ENCODE measurements around the gene AK1. TPM values are rescaled to one million over a fixed set of nuclear protein-coding genes. Genes with fewer than 3 reads are reported as not detected.
A peak's percentile ranks its signal among the peaks of the same experiment; 100 is the strongest.

AK1 gene
- total and polyA plus RNA-seq, 2 of the 8 experiments (the other 6 are each of a cell fraction or from before 2014, with no cell fraction given) = 37.9 to 39.2 TPM

DNA sequence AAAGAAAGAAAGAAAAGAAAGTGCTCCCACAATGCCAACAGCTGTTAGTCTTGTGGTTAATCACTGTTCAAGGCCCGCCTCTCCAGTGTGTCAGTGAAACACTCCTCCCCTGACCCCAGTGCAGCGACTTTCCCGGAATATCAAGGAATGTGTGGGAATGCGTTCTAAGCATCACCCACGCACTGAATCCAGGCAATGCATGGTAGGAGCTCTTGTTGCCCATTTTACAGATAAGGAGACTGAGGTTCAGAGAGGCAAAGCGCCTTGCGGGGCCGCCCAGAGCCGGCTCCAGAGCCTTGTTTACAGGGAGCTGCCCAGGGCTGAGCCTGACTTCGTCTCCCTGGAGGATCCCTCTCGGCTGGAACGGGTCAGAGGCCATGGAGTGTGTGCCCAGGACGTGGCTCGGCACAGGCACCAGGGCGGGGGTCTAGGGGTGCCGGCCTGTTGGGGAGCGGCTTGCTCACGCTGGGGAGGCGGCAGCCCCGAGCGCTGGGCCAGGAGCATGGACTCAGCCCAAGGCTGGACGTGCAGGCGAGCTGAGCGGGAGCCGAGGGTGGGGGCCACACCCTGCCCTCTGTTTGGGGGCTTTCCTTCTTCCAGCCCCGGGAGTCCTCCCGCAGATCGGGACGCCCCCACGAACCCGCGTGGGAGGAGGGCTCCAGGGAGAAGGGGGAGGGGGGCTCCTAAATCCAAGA lies 21.1 kb upstream of the AK1 start:
- Histone ChIP-seq H3K36me3 (ENCODE audit: control insufficient read depth in 2 of 4, insufficient read depth in 4 of 4, low read length in 3 of 4) (peaks cover 18 to 25% (median 22%) of the 10 kb centered on the region in 4 experiments), H3K4me2 (ENCODE audit: insufficient read depth in 1 of 2, low read depth in 2 of 2, low read length in 2 of 2) (peak overlapping the region; percentile 70 to 83), H2AFZ (ENCODE audit: low read length) (no peak overlapping the region), H3K27ac (ENCODE audit: low read depth, low read length) (no peak overlapping the region), H4K91ac (replicated peaks; ENCODE audit: insufficient read length, low read length) (peak overlapping the region; percentile 74), H4K8ac (ENCODE audit: extremely low read depth, insufficient read depth, low read length) (peak overlapping the region; percentile 91), H3K79me2 (ENCODE audit: control insufficient read depth in 1 of 2, insufficient read depth in 2 of 2, low read length in 2 of 2) (peaks cover 0 to 4% of the 10 kb centered on the region in 2 experiments; a peak in 1 of 4 replicates), H3K4me1 (replicated peaks in 1 of 4; ENCODE audit: control insufficient read depth in 3 of 4, insufficient read depth in 4 of 4, low read length in 3 of 4) (peaks cover 3 to 32% (median 19%) of the 10 kb centered on the region in 4 experiments), H3K23ac (ENCODE audit: insufficient read length) (no peak overlapping the region), H3K4me3 (ENCODE audit: extremely low read depth in 1 of 4, insufficient read depth in 2 of 4, low read depth in 3 of 4, low read length in 4 of 4) (peak overlapping the region; percentile 78 to 99 (median 88)), H3K14ac (ENCODE audit: insufficient read length) (no peak overlapping the region), H4K20me1 (replicated peaks in 1 of 2; ENCODE audit: control insufficient read depth in 1 of 2, insufficient read depth in 2 of 2, low read length in 2 of 2) (peaks cover 5 to 13% of the 10 kb centered on the region in 2 experiments), H2BK120ac (replicated peaks; ENCODE audit: low read depth, low read length) (peak overlapping the region; percentile 54), H2BK15ac (ENCODE audit: low read length) (peak overlapping the region; percentile 36; the same call in 1 of the 2 replicates), H3K79me1 (ENCODE audit: low read depth, low read length) (peaks cover 10% of the 10 kb centered on the region), H3K56ac (replicated peaks; ENCODE audit: insufficient read length, low read depth, low read length) (peak overlapping the region; percentile 77), H3K23me2 (ENCODE audit: low read depth, low read length) (peaks cover 5% of the 10 kb centered on the region; the same call in 1 of the 2 replicates), H3K9me3 (ENCODE audit: insufficient read depth in 2 of 2, low read depth in 1 of 2, low read length in 1 of 2) (no peaks in the 10 kb centered on the region), H4K5ac (ENCODE audit: insufficient read length, low read depth, low read length) (peak overlapping the region; percentile 57), H2BK5ac (ENCODE audit: low read depth, low read length) (peak overlapping the region; percentile 52; the same call in 1 of the 2 replicates), H2AK5ac (ENCODE audit: low read depth, low read length) (peak overlapping the region; percentile 93; the same call in 1 of the 2 replicates), H3K4ac (replicated peaks; ENCODE audit: insufficient read length, low read depth, low read length) (peak overlapping the region; percentile 67), H3K27me3 (replicated peaks in 1 of 4; ENCODE audit: control insufficient read depth in 3 of 4, extremely low read depth in 1 of 4, insufficient read depth in 3 of 4, low read length in 3 of 4) (no peaks in the 10 kb centered on the region), H3K9ac (replicated peaks in 1 of 4; ENCODE audit: extremely low read depth in 1 of 4, low read depth in 3 of 4, low read length in 3 of 4) (peak overlapping the region in 3 of 4 experiments; percentile 41 to 60 (median 42); a peak in 6 of 7 replicates), H2BK20ac (ENCODE audit: low read length) (0 out of 2 replicates have a peak overlapping the region, but pooled peaks have one; percentile 28), H2BK12ac (ENCODE audit: low read depth, low read length) (peak overlapping the region; percentile 80; the same call in 1 of the 2 replicates), H3K18ac (ENCODE audit: extremely low read depth, low read length) (peak overlapping the region; percentile 60)
- WGBS, 2 experiments (ENCODE audit: extremely low coverage in 1 of 2, insufficient coverage in 1 of 2, insufficient read length in 1 of 2, insufficient replicate concordance in 2 of 2, low coverage in 1 of 2, low lambda C conversion rate in 2 of 2, missing lambda C conversion rate in 1 of 2) = 24% methylated on average over 22 of the region's 32 CpGs; no CpG with 5 or more reads in 1 of the 2 experiments
- ChIA-PET CTCF (ENCODE audit: partially characterized antibody) (interaction anchor here (0.6 to 3.0 kb wide), 12 partner anchors 9 to 199 kb away, joined by 3 to 14 read pairs (median 3); partner anchors contain the start of gene TOR2A), POLR2A (ENCODE audit: partially characterized antibody) (interaction anchor here (0.6 to 10.1 kb wide), 18 partner anchors 10 to 1184 kb away, joined by 3 to 91 read pairs (median 4); partner anchors contain the start of genes AK1, ENG, PIP5KL1 and ST6GALNAC4)
- DNase-seq (ENCODE audit: low read depth in 1 of 2, low spot score in 2 of 2) (no peak), FAIRE-seq (no peak)
- TF ChIP-seq SUZ12 (IDR thresholded peaks at IDR 0.05; ENCODE audit: low read length) (no peak), NRF1 (IDR thresholded peaks at IDR 0.05; ENCODE audit: low read depth, low read length) (no peak), EZH2 (IDR thresholded peaks at IDR 0.05; ENCODE audit: low read depth, low read length, severe bottlenecking) (no peak), ASH2L (IDR thresholded peaks at IDR 0.05; ENCODE audit: low read length) (peak; percentile 54), POU5F1 (IDR thresholded peaks at IDR 0.05; ENCODE audit: low read depth, low read length) (no peak), YY1 (IDR thresholded peaks at IDR 0.05; ENCODE audit: low read depth, low read length) (no peak), RNF2 (IDR thresholded peaks at IDR 0.05; ENCODE audit: borderline replicate concordance, low read depth, low read length, missing control alignments, poor library complexity, severe bottlenecking) (no peak), RBBP5 (IDR thresholded peaks at IDR 0.05; ENCODE audit: borderline replicate concordance, low read depth, low read length) (0 out of 2 replicates have a peak, but pooled peaks have one; percentile 14), HDAC6 (IDR thresholded peaks at IDR 0.05; ENCODE audit: low read depth, low read length) (no peak)
- TF ChIP-seq, protein P1, sequence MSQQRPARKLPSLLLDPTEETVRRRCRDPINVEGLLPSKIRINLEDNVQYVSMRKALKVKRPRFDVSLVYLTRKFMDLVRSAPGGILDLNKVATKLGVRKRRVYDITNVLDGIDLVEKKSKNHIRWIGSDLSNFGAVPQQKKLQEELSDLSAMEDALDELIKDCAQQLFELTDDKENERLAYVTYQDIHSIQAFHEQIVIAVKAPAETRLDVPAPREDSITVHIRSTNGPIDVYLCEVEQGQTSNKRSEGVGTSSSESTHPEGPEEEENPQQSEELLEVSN (IDR thresholded peaks at IDR 0.05) = no peak

Measured in H1 (cell line).